ENCODE results near the gene PRKG2. TPM values are rescaled to one million over a fixed set of nuclear protein-coding genes. Genes with fewer than 3 reads are reported as not detected.

PRKG2 gene
- polyA plus RNA-seq, 1 of the 3 experiments (the other 2 are of a cell fraction): not detected

DNA sequence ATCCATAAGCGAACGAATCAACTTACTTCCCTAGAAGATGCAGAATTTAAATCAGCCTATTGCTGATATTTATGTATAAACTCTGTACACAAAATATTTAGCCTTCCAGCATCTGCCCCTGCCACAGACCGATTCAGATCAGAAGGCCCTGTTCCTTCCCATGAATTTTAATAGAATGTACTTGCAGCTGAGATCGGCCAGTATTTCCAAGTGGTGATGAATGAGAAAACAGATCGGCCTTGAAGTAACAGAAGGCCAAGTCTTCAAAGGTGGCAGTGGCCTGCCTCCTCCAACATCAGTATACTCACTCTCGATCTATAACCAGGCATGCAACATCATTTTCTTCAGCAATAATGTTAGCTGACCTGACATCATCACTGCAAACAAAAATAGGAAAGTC is 66.4 kb downstream of the PRKG2 start:
- Histone ChIP-seq H3K9ac (no peak overlapping the region), H3K27ac (ENCODE audit: low read depth in 2 of 2, low read length in 1 of 2) (no peak overlapping the region), H3K9me3 (no peaks in the 10 kb centered on the region), H3K27me3 (ENCODE audit: insufficient read depth) (no peaks in the 10 kb centered on the region), H3K9me2 (no peaks in the 10 kb centered on the region), H3K4me3 (ENCODE audit: low read depth in 2 of 2, low read length in 1 of 2) (no peak overlapping the region), H3K36me3 (replicated peaks in 1 of 2; ENCODE audit: control insufficient read depth in 1 of 2, insufficient read depth in 2 of 2, low read length in 1 of 2) (no peaks in the 10 kb centered on the region), H3K79me2 (ENCODE audit: insufficient read depth) (no peaks in the 10 kb centered on the region), H3K4me1 (ENCODE audit: control insufficient read depth in 1 of 2, insufficient read depth in 2 of 2, low read depth in 1 of 2, low read length in 1 of 2) (no peaks in the 10 kb centered on the region), H4K20me1 (ENCODE audit: insufficient read depth) (no peaks in the 10 kb centered on the region), H3F3A (replicated peaks; ENCODE audit: insufficient read depth) (no peaks in the 10 kb centered on the region), H3K4me2 (no peak overlapping the region), H2AFZ (ENCODE audit: low read depth) (no peak overlapping the region)
- no peak for DNase-seq
- CTCF ChIA-PET: no interaction called here
- POLR2A ChIA-PET: no interaction called here
- TF ChIP-seq TEAD4 (IDR thresholded peaks at IDR 0.05; ENCODE audit: borderline replicate concordance, insufficient read depth): no peak
- TF ChIP-seq MXI1 (IDR thresholded peaks at IDR 0.05; ENCODE audit: low read depth, low read length): no peak
- no peak for TF ChIP-seq SMC3 (IDR thresholded peaks at IDR 0.05; ENCODE audit: low read depth, low read length)
- TF ChIP-seq, protein P1, sequence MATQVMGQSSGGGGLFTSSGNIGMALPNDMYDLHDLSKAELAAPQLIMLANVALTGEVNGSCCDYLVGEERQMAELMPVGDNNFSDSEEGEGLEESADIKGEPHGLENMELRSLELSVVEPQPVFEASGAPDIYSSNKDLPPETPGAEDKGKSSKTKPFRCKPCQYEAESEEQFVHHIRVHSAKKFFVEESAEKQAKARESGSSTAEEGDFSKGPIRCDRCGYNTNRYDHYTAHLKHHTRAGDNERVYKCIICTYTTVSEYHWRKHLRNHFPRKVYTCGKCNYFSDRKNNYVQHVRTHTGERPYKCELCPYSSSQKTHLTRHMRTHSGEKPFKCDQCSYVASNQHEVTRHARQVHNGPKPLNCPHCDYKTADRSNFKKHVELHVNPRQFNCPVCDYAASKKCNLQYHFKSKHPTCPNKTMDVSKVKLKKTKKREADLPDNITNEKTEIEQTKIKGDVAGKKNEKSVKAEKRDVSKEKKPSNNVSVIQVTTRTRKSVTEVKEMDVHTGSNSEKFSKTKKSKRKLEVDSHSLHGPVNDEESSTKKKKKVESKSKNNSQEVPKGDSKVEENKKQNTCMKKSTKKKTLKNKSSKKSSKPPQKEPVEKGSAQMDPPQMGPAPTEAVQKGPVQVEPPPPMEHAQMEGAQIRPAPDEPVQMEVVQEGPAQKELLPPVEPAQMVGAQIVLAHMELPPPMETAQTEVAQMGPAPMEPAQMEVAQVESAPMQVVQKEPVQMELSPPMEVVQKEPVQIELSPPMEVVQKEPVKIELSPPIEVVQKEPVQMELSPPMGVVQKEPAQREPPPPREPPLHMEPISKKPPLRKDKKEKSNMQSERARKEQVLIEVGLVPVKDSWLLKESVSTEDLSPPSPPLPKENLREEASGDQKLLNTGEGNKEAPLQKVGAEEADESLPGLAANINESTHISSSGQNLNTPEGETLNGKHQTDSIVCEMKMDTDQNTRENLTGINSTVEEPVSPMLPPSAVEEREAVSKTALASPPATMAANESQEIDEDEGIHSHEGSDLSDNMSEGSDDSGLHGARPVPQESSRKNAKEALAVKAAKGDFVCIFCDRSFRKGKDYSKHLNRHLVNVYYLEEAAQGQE (IDR thresholded peaks at IDR 0.05; ENCODE audit: low read depth, low read length): no peak
- TF ChIP-seq SIN3A (IDR thresholded peaks at IDR 0.05; ENCODE audit: borderline replicate concordance, low read depth, low read length): no peak
- TF ChIP-seq ZBTB33 (IDR thresholded peaks at IDR 0.05; ENCODE audit: borderline replicate concordance, low read depth): no peak
- TF ChIP-seq CHD2 (IDR thresholded peaks at IDR 0.05; ENCODE audit: low read length, partially characterized antibody): no peak
- no peak for TF ChIP-seq POLR2AphosphoS5 (IDR thresholded peaks at IDR 0.05; ENCODE audit: low read depth, low read length)
- TF ChIP-seq YY1 (IDR thresholded peaks at IDR 0.05; ENCODE audit: low read depth): no peak
- no peak for TF ChIP-seq TAF1 (IDR thresholded peaks at IDR 0.05; ENCODE audit: borderline replicate concordance, low read depth, low read length)
- no peak for TF ChIP-seq EZH2phosphoT487 (IDR thresholded peaks at IDR 0.05; ENCODE audit: borderline replicate concordance, low read depth)
- no peak for TF ChIP-seq CTCF (IDR thresholded peaks at IDR 0.05)
- TF ChIP-seq MEF2A (IDR thresholded peaks at IDR 0.05; ENCODE audit: borderline replicate concordance, low read depth): no peak
- TF ChIP-seq, protein P2, sequence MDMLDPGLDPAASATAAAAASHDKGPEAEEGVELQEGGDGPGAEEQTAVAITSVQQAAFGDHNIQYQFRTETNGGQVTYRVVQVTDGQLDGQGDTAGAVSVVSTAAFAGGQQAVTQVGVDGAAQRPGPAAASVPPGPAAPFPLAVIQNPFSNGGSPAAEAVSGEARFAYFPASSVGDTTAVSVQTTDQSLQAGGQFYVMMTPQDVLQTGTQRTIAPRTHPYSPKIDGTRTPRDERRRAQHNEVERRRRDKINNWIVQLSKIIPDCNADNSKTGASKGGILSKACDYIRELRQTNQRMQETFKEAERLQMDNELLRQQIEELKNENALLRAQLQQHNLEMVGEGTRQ (IDR thresholded peaks at IDR 0.05; ENCODE audit: borderline replicate concordance, low read depth, low read length): no peak
- 19% methylated on average over 6 of the region's 6 CpGs for WGBS (ENCODE audit: low lambda C conversion rate)
